GM12801 (cell line): Measurements from ENCODE around the gene GIPC2.

Experiments used
- TF ChIP-seq, protein P1 (sequence below): IDR thresholded peaks from one replicate; pipeline ENCODE4 v1.5.1; 2011; ENCODE audit warnings: control low read depth; ENCODE audit not compliant: insufficient read length; ENCODE audit errors: extremely low read depth

GIPC2 gene

DNA sequence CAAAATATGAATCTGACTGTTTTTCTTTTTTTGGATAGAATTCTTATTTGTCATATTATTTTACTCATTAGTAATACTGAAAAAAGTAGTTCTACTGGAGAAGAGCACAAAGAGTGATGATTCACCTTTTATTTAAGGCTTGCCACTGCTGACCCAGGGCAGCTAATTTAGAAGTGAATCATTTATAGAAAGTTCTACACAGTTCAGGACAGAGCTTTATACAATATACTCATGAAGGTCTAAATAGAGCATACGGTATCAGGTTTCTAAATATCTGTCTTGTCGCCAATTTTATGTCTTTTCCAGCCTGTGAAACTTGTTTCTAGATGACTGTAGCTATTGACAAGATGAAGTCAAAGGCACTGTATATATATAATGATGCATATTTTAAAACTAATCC is 25.0 kb downstream of the GIPC2 start:
- TF ChIP-seq, protein P1, sequence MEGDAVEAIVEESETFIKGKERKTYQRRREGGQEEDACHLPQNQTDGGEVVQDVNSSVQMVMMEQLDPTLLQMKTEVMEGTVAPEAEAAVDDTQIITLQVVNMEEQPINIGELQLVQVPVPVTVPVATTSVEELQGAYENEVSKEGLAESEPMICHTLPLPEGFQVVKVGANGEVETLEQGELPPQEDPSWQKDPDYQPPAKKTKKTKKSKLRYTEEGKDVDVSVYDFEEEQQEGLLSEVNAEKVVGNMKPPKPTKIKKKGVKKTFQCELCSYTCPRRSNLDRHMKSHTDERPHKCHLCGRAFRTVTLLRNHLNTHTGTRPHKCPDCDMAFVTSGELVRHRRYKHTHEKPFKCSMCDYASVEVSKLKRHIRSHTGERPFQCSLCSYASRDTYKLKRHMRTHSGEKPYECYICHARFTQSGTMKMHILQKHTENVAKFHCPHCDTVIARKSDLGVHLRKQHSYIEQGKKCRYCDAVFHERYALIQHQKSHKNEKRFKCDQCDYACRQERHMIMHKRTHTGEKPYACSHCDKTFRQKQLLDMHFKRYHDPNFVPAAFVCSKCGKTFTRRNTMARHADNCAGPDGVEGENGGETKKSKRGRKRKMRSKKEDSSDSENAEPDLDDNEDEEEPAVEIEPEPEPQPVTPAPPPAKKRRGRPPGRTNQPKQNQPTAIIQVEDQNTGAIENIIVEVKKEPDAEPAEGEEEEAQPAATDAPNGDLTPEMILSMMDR, result no peak

DNA sequence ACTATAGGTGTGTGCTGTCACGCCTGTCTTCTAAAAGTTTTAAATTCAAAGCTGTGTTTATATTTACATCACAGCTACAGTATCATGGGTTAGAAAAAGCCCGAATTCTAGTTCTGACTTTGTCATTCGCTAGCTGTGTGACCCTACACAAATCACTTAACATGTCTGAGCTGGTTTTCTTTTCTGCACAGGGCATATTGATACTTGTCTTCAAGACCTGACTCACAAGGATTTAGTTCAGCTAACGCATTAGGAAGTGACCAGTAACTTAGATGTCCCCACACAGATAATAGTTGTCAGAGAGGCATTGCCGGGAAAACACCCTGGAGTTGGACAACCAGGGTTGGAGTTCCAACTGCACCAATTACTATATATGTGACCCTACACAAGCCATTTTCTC is 25.9 kb downstream of the GIPC2 start:
- TF ChIP-seq, protein P1, result no peak

DNA sequence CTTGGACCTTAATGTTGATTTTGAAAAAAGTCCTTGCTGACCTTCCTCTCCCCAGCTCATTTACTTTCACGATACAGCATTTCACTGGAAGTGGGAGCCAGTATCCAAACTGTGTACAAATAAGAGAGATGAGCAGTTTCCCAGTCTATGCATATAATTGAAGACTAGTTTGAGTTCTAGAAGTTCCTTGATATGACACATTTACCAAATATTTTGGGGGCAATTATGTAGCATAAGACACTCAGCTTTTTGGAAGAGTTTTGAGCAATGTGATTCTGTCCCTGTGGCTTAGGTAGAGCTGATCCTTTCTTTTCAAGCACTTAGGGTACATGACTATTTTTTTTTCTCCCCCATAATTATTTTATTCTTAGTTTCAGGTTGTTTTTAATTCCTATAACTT is 26.4 kb downstream of the GIPC2 start:
- TF ChIP-seq, protein P1, result no peak

DNA sequence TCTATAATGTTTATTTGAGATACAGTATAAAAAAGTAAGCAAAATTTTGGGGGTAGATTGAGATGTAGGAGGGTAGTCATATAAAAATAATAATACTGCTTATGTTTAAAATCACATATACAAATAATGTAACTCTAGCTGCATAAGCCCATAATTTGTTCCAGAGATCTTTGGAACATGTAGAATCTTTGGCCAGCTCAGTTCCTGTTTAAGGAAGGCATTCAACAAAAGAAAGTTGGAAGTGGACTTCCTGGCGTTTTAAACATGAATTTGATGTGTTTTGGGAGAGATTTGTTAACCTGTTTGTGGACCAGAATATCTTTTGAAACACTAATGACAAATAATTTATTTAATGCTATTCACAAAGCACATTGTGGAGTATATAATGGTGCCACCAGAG is 27.7 kb downstream of the GIPC2 start:
- TF ChIP-seq, protein P1, result no peak

DNA sequence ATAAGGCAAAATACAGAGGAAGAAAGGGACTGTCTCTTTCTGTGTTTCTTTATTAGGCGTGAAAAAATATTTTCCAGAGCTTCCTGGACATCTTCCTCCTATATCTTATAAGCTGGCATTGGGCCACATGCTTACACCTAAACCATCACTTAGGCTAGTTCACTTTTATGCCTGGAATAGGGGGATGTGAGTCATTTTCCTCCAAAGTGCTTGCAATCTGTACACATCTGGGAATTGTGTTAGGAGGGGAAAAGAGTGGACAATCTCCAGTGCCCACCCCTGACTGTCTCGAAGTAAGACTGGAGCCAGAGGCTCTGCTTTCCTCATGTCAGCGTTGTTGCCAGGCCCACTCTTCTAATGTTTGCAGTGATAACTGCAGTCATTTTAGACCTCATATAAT is 29.9 kb downstream of the GIPC2 start:
- TF ChIP-seq, protein P1, result no peak

DNA sequence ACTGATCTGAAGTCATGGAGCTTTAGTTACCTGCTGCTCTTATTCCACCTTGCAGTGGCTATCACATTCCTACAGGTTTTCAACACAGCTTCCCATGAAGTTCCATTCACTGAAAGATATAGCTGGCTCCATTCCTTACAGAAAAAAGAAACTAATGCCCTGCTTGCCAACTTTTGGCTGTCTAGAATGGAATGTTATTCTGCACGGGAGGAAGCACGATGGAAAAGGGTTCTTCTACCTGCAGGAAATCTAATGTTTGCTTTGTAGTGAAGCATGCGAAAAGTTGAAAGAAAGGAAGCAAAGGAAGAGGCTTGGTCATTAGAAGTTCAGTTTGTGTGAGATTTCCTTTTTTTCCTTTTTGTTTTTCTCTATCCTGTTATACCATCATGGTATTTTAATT is 32.6 kb downstream of the GIPC2 start:
- TF ChIP-seq, protein P1, result no peak

DNA sequence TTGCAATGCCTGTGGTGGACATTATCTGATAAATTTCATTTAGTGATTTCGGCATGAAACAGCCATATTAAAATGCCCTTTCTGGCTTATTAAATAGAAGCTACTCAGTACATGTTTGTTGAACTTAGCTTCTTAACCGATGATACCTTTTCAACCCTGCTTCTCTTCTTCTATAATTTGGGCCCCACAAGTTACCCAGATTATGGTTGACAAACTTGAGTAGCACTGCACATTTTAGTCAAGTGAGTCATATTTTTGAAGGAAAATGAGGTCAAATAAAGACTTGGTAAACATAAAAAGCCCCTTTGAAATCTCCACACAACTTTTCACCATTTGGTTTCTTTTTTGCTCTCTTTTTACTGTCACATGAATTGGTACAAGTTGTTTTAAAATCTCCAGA is 33.8 kb downstream of the GIPC2 start:
- TF ChIP-seq, protein P1, result no peak

DNA sequence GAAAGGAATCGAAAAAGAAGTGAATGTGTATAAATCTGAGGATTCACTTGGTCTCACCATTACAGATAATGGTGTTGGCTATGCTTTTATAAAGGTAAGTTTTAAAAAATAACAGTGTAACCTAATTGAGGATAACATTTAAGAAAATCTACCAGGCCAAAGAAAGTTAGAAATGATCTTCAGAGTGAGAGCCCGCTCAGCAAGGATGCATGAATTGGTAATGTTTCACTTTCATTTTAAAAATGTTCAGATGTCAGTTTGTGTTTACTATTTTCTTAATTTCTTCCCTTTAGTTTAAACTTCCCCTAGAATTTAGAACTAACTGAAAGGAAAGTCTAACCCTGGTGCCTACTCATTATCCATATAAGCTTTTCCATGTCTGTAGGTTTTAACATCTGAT is 35.0 kb downstream of the GIPC2 start:
- TF ChIP-seq, protein P1, result no peak
